ENCODE measurements around the gene SIGLEC5.
A peak's percentile ranks its signal among the peaks of the same experiment; 100 is the strongest.

SIGLEC5 gene

DNA sequence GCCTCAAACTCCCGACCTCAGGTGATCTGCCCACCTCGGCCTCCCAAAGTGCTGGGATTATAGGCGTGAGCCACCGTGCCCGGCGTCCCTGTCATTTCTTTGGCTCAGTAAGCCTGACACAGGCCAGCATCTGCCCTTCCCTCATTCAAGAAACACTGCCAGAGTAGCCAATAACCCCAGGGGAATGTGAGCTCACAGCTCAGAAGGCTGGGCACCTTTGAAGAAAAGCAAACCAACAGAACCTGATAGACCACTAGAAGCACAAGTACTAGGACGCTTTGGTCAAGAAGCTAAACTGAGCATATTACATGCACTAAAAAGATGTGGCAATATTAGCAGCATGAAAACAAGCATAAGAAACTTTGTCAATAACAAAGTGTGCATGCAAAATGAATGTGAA is 14.2 kb downstream of the SIGLEC5 start:
- no CpG with 5 or more reads among the region's 7 CpGs for WGBS, 2 donors (ENCODE audit: extremely low coverage in 2 of 2, insufficient read length in 2 of 2, insufficient replicate concordance in 1 of 2)
- H3K4me3 ChIP-seq (ENCODE audit: low read length in 2 of 2) = no peak overlapping the region
- H3K27ac ChIP-seq (replicated peaks; ENCODE audit: low read length) = no peak overlapping the region
- H2BK120ac ChIP-seq (ENCODE audit: low read depth, low read length) = no peak overlapping the region
- no peak overlapping the region for H3K4me2 ChIP-seq (ENCODE audit: insufficient read depth, low read length, poor library complexity, severe bottlenecking)
- H2AK5ac ChIP-seq (ENCODE audit: low read depth, low read length) = no peak overlapping the region
- no peaks in the 10 kb centered on the region for H3K4me1 ChIP-seq (ENCODE audit: control insufficient read depth in 2 of 2, insufficient read depth in 1 of 2, low read depth in 1 of 2, low read length in 2 of 2)
- peaks cover 0 to 2% (median 0%) of the 10 kb centered on the region in 3 experiments for H3K27me3 ChIP-seq (ENCODE audit: control insufficient read depth in 3 of 3, insufficient read depth in 3 of 3, low read depth in 1 of 3, low read length in 3 of 3)
- no peak overlapping the region for H3K14ac ChIP-seq (ENCODE audit: low read length)
- H3K18ac ChIP-seq (ENCODE audit: low read length) = no peak overlapping the region
- no peak for DNase-seq (ENCODE audit: low spot score)
- H4K91ac ChIP-seq (ENCODE audit: low read depth, low read length, poor library complexity) = no peak overlapping the region
- H2BK5ac ChIP-seq (ENCODE audit: low read length) = no peak overlapping the region
- H4K8ac ChIP-seq (ENCODE audit: low read depth, low read length) = no peak overlapping the region
- no peak overlapping the region for H3K9ac ChIP-seq (ENCODE audit: low read depth, low read length, poor library complexity)
- no peak overlapping the region for H3K4ac ChIP-seq (ENCODE audit: low read length)
- no peaks in the 10 kb centered on the region for H3K36me3 ChIP-seq (replicated peaks in 1 of 2; ENCODE audit: control insufficient read depth in 2 of 2, insufficient read depth in 2 of 2, low read length in 2 of 2)
- H2AFZ ChIP-seq (ENCODE audit: low read length) = no peak overlapping the region
- no peaks in the 10 kb centered on the region for H3K79me1 ChIP-seq (ENCODE audit: low read depth, low read length)
- no peak overlapping the region for H3K23ac ChIP-seq (ENCODE audit: low read depth, low read length, poor library complexity)
- H2BK12ac ChIP-seq (ENCODE audit: low read length) = no peak overlapping the region
- no peak overlapping the region for H2BK15ac ChIP-seq (ENCODE audit: low read length)
- H3K9me3 ChIP-seq (replicated peaks in 1 of 2; ENCODE audit: control insufficient read depth in 2 of 2, insufficient read depth in 1 of 2, low read depth in 1 of 2, low read length in 2 of 2) = peaks cover 0 to 10% of the 10 kb centered on the region in 2 donors

DNA sequence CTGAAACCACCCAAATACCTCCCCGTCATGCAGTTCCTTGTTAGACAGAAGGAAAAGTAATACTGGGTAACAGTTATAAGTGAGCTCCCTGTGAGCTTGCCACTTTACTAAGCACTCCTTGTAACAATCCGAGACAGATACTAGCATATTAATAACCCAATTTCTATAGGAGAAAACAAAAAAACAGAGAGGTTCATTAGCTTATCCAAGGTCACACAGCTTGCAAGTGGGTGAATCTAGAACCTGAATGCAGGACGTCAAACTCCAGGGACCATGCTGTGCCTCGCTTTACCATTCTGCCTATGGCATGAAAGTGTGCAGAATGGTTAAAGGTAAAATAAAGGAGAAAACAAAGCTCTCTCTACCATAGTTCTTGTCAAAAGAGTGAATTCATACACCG is 15.4 kb downstream of the SIGLEC5 start:
- no peak overlapping the region for H2BK120ac ChIP-seq (ENCODE audit: low read depth, low read length)
- H3K27me3 ChIP-seq (ENCODE audit: control insufficient read depth in 3 of 3, insufficient read depth in 3 of 3, low read depth in 1 of 3, low read length in 3 of 3) = peaks cover 0 to 2% (median 0%) of the 10 kb centered on the region in 3 experiments
- no peak overlapping the region for H2BK15ac ChIP-seq (ENCODE audit: low read length)
- H4K8ac ChIP-seq (ENCODE audit: low read depth, low read length) = no peak overlapping the region
- H3K4me2 ChIP-seq (ENCODE audit: insufficient read depth, low read length, poor library complexity, severe bottlenecking) = no peak overlapping the region
- no peak overlapping the region for H3K4me3 ChIP-seq (ENCODE audit: low read length in 2 of 2)
- H2AK5ac ChIP-seq (ENCODE audit: low read depth, low read length) = no peak overlapping the region
- H3K79me1 ChIP-seq (ENCODE audit: low read depth, low read length) = no peaks in the 10 kb centered on the region
- DNase-seq (ENCODE audit: low spot score) = no peak
- no peak overlapping the region for H4K91ac ChIP-seq (ENCODE audit: low read depth, low read length, poor library complexity)
- H3K4me1 ChIP-seq (ENCODE audit: control insufficient read depth in 2 of 2, insufficient read depth in 1 of 2, low read depth in 1 of 2, low read length in 2 of 2) = no peaks in the 10 kb centered on the region
- no peak overlapping the region for H3K27ac ChIP-seq (replicated peaks; ENCODE audit: low read length)
- H3K18ac ChIP-seq (ENCODE audit: low read length) = no peak overlapping the region
- no peak overlapping the region for H3K14ac ChIP-seq (ENCODE audit: low read length)
- H3K23ac ChIP-seq (ENCODE audit: low read depth, low read length, poor library complexity) = no peak overlapping the region
- WGBS, 2 donors (ENCODE audit: extremely low coverage in 2 of 2, insufficient read length in 2 of 2, insufficient replicate concordance in 1 of 2) = no CpG with 5 or more reads among the region's 5 CpGs
- H2BK12ac ChIP-seq (ENCODE audit: low read length) = no peak overlapping the region
- no peaks in the 10 kb centered on the region for H3K36me3 ChIP-seq (replicated peaks in 1 of 2; ENCODE audit: control insufficient read depth in 2 of 2, insufficient read depth in 2 of 2, low read length in 2 of 2)
- H3K9ac ChIP-seq (ENCODE audit: low read depth, low read length, poor library complexity) = no peak overlapping the region
- peaks cover 0 to 10% of the 10 kb centered on the region in 2 donors for H3K9me3 ChIP-seq (replicated peaks in 1 of 2; ENCODE audit: control insufficient read depth in 2 of 2, insufficient read depth in 1 of 2, low read depth in 1 of 2, low read length in 2 of 2)
- no peak overlapping the region for H3K4ac ChIP-seq (ENCODE audit: low read length)
- H2BK5ac ChIP-seq (ENCODE audit: low read length) = no peak overlapping the region
- H2AFZ ChIP-seq (ENCODE audit: low read length) = no peak overlapping the region

DNA sequence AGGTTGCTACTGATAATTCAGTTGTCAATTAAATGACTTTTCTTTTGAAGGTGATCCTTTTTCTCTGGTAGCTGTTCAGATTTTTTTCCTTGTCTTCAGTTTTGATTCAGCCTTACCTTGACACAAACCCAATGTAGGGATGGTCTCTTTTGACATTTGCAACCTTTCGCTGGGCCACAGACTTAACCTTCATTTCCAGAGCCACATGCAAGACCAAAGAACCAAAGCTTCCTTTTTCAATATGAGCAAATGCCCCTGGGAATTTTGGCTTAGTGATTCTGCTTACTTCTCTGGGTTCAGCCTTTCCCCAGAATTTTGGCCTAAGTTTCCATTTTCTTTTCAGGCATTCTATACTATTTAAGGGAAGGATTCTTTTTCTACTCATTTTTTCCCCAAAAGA is 19.6 kb downstream of the SIGLEC5 start:
- no peak overlapping the region for H3K23ac ChIP-seq (ENCODE audit: low read depth, low read length, poor library complexity)
- H3K4me1 ChIP-seq (ENCODE audit: control insufficient read depth in 2 of 2, insufficient read depth in 1 of 2, low read depth in 1 of 2, low read length in 2 of 2) = no peaks in the 10 kb centered on the region
- no peak overlapping the region for H2BK5ac ChIP-seq (ENCODE audit: low read length)
- DNase-seq (ENCODE audit: low spot score) = no peak
- no peak overlapping the region for H3K14ac ChIP-seq (ENCODE audit: low read length)
- no peak overlapping the region for H4K8ac ChIP-seq (ENCODE audit: low read depth, low read length)
- H3K18ac ChIP-seq (ENCODE audit: low read length) = no peak overlapping the region
- no CpG with 5 or more reads among the region's 1 CpG for WGBS, 2 donors (ENCODE audit: extremely low coverage in 2 of 2, insufficient read length in 2 of 2, insufficient replicate concordance in 1 of 2)
- no peak overlapping the region for H3K9ac ChIP-seq (ENCODE audit: low read depth, low read length, poor library complexity)
- H2BK15ac ChIP-seq (ENCODE audit: low read length) = no peak overlapping the region
- H4K91ac ChIP-seq (ENCODE audit: low read depth, low read length, poor library complexity) = no peak overlapping the region
- no peak overlapping the region for H3K27ac ChIP-seq (replicated peaks; ENCODE audit: low read length)
- H3K4me2 ChIP-seq (ENCODE audit: insufficient read depth, low read length, poor library complexity, severe bottlenecking) = no peak overlapping the region
- H2BK12ac ChIP-seq (ENCODE audit: low read length) = no peak overlapping the region
- peaks cover 0 to 9% of the 10 kb centered on the region in 2 donors for H3K9me3 ChIP-seq (replicated peaks in 1 of 2; ENCODE audit: control insufficient read depth in 2 of 2, insufficient read depth in 1 of 2, low read depth in 1 of 2, low read length in 2 of 2)
- no peak overlapping the region for H2BK120ac ChIP-seq (ENCODE audit: low read depth, low read length)
- no peak overlapping the region for H2AK5ac ChIP-seq (ENCODE audit: low read depth, low read length)
- H3K4ac ChIP-seq (ENCODE audit: low read length) = no peak overlapping the region
- H3K27me3 ChIP-seq (ENCODE audit: control insufficient read depth in 3 of 3, insufficient read depth in 3 of 3, low read depth in 1 of 3, low read length in 3 of 3) = peaks cover 0 to 2% (median 0%) of the 10 kb centered on the region in 3 experiments
- no peak overlapping the region for H2AFZ ChIP-seq (ENCODE audit: low read length)
- no peaks in the 10 kb centered on the region for H3K79me1 ChIP-seq (ENCODE audit: low read depth, low read length)
- H3K36me3 ChIP-seq (replicated peaks in 1 of 2; ENCODE audit: control insufficient read depth in 2 of 2, insufficient read depth in 2 of 2, low read length in 2 of 2) = no peaks in the 10 kb centered on the region
- no peak overlapping the region for H3K4me3 ChIP-seq (ENCODE audit: low read length in 2 of 2)

DNA sequence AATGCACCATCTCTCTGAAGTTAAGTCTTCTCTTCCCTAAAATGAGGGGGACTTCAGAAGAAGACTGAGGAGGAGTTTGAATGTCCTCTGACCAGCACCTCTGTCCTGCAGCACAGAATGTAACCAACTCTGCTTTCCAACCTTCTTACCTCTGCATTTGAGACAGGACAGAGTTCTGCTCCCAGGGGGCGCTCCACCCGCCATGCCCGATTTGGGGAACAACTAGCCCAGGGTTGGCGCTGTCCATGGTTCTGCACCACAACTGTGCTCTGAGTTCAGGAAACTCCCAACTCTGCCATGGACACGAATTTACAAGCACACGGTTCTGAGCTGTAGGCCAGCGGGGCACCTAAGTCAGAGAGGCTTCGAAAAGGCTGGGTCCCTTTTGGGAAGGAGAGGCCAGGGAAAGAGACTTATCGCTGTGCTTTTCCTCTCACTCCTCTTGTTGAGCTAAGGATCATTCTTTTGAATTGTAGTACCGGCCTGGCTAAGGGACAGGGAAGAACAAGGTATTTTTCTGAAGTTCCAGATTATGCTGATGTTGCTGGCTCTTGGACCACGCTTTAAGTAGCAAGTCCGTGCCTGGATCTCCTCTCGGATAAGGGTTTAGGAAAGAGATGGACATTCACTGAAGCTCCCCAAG is 22.2 kb downstream of the SIGLEC5 start:
- Histone ChIP-seq H3K4me1 (ENCODE audit: control insufficient read depth in 2 of 2, insufficient read depth in 1 of 2, low read depth in 1 of 2, low read length in 2 of 2) (no peaks in the 10 kb centered on the region), H4K91ac (ENCODE audit: low read depth, low read length, poor library complexity) (no peak overlapping the region), H3K14ac (ENCODE audit: low read length) (no peak overlapping the region), H3K23ac (ENCODE audit: low read depth, low read length, poor library complexity) (no peak overlapping the region), H2BK120ac (ENCODE audit: low read depth, low read length) (no peak overlapping the region), H4K8ac (ENCODE audit: low read depth, low read length) (no peak overlapping the region), H3K27me3 (ENCODE audit: control insufficient read depth in 3 of 3, insufficient read depth in 3 of 3, low read depth in 1 of 3, low read length in 3 of 3) (no peaks in the 10 kb centered on the region), H3K18ac (ENCODE audit: low read length) (no peak overlapping the region), H3K4me3 (ENCODE audit: low read length in 2 of 2) (no peak overlapping the region), H2AK5ac (ENCODE audit: low read depth, low read length) (no peak overlapping the region), H3K4me2 (ENCODE audit: insufficient read depth, low read length, poor library complexity, severe bottlenecking) (no peak overlapping the region), H3K79me1 (ENCODE audit: low read depth, low read length) (no peaks in the 10 kb centered on the region), H3K36me3 (replicated peaks in 1 of 2; ENCODE audit: control insufficient read depth in 2 of 2, insufficient read depth in 2 of 2, low read length in 2 of 2) (no peaks in the 10 kb centered on the region), H3K27ac (replicated peaks; ENCODE audit: low read length) (no peak overlapping the region), H2AFZ (ENCODE audit: low read length) (no peak overlapping the region), H2BK15ac (ENCODE audit: low read length) (no peak overlapping the region), H3K4ac (ENCODE audit: low read length) (no peak overlapping the region), H2BK5ac (ENCODE audit: low read length) (no peak overlapping the region), H2BK12ac (ENCODE audit: low read length) (no peak overlapping the region), H3K9me3 (replicated peaks in 1 of 2; ENCODE audit: control insufficient read depth in 2 of 2, insufficient read depth in 1 of 2, low read depth in 1 of 2, low read length in 2 of 2) (peaks cover 0 to 12% of the 10 kb centered on the region in 2 donors), H3K9ac (ENCODE audit: low read depth, low read length, poor library complexity) (no peak overlapping the region)
- no CpG with 5 or more reads among the region's 13 CpGs for WGBS, 2 donors (ENCODE audit: extremely low coverage in 2 of 2, insufficient read length in 2 of 2, insufficient replicate concordance in 1 of 2)
- peak; percentile 30 for DNase-seq (ENCODE audit: low spot score)

Measured in neuronal stem cell (in vitro differentiated cells).